Measurements from ENCODE around the gene CEP128.

DNA sequence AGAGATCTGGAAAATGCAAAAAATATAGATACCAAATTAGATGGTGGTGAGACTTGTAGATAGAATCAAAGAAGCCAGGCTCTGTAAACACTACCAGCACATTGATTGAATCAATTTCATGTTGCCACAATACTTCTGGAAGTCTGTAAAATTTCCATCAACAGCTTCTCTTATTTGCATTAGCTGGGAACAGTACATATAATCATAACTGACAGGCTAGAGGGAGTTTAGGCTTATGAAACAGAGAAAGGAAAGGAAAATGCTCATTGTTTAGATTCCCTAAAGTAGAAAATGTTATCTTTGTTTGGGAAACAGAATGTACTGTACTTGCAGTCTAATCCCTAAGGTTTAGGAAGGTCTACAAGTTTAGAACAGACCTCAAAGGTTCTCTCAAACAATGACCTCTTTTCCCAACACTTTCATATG is 335.2 kb downstream of the CEP128 start:
- TF ChIP-seq, protein P1, sequence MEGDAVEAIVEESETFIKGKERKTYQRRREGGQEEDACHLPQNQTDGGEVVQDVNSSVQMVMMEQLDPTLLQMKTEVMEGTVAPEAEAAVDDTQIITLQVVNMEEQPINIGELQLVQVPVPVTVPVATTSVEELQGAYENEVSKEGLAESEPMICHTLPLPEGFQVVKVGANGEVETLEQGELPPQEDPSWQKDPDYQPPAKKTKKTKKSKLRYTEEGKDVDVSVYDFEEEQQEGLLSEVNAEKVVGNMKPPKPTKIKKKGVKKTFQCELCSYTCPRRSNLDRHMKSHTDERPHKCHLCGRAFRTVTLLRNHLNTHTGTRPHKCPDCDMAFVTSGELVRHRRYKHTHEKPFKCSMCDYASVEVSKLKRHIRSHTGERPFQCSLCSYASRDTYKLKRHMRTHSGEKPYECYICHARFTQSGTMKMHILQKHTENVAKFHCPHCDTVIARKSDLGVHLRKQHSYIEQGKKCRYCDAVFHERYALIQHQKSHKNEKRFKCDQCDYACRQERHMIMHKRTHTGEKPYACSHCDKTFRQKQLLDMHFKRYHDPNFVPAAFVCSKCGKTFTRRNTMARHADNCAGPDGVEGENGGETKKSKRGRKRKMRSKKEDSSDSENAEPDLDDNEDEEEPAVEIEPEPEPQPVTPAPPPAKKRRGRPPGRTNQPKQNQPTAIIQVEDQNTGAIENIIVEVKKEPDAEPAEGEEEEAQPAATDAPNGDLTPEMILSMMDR (IDR thresholded peaks at IDR 0.05): no peak
- TF ChIP-seq POLR2A (IDR thresholded peaks at IDR 0.05): no peak
- TF ChIP-seq POLR2AphosphoS5 (IDR thresholded peaks at IDR 0.05): peak in 1 of 3 donors; percentile 18
- TF ChIP-seq EP300 (IDR thresholded peaks at IDR 0.05): no peak

All from stomach (tissue), 4 donors.